NCI-H187 treated with DMSO at 0.1 percent for 48 hours (cell line): Measurements from ENCODE around the gene ADAM8.
"Not testable (repeated sequence)": the region's sequence is repeated elsewhere in the genome, so short reads cannot be mapped to it uniquely, and the experiment has no call there.

Experiments
- DNase-seq: peaks from one replicate; lab custom pipeline; 2025; lab: John Stamatoyannopoulos, UW

Gene ADAM8

DNA sequence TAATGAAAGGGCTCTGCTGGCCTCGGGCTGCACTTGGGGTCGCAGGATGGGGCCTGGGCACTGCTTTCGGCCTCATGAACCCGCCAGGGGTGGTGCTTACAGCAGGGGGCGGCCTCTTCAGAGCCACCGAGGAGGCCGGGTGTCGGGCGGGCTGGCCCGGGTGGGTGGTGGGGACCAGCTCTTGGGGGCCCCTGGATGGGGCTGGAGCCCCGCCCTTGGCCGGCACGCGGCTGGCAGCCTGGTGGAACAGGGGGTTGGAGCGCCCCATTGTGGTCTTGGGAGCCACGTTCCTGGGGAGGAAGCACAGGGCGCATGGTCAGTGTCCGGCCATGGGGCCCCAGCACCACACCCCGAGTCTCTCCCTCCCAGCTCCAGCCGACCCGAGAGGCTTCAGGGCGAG, 8.8 kb downstream of the ADAM8 start:
- no peak for DNase-seq

DNA sequence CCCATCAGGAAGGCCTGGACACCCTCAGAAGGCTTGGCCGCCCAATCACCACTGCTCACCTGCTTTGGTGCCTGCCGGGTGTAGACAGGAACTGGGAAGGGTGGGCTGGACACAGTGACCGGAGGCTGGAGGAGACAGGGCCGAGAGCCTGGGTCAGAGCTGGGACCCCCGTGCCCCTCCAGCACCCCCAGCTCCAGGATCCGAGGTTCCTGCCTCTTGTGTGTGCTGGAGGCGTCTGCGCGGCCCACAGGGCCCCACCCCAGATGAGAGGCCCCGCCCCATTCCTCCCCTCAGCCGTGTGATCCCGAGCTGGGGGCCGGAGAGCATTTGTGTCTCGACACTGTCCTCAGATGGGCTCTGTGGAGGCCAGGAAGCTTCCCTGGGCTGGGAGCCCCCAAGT, 9.4 kb downstream of the ADAM8 start:
- no peak for DNase-seq

DNA sequence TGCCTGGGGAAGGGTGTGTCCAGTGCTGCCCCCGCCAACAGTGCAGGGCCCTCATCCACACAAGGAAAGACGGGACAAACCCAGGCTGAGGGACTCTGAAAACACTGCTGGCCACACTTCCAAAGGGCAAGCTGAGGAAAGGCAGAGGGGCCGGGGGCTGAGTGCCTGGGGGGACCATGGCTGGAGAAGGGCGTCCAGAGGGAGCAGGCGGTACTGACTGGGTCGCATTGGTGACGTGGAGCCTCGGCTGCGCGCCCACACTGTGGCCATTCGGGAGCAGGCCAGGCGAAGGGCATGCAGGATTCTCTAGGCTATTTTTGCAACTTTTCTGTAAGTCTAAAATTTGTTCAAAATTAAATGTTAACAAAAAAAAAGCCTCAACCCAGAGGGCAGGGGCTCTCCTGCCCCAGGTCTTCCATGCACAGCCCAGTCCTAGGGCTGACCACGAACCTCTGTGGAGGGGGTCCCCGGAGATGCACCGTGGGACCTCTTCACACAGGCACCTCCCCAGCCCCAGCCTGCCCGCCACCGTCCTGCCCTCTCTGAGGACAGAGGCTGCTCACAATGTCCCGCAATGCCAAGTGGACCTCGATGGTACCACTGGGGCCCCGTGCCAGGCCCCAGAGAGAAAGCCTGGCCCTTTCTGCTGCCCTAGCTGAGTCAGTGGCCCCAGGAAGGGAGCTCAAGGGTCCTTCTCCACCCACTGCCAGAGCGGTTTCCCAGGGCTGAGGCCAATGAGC, 10.4 kb downstream of the ADAM8 start:
- DNase-seq, result no peak

DNA sequence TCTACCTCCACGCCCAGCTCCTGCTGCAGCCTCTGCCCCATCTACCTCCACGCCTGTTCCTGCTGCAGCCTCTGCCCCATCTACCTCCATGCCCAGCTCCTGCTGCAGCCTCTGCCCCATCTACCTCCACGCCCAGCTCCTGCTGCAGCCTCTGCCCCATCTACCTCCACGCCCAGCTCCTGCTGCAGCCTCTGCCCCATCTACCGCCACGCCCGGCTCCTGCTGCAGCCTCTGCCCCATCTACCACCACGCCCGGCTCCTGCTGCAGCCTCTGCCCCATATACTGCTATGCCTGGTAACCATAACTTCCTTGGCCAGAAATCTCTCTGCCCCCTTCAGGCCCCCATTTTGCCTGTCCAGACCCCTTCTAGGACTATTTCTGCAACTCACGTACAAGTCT, 11.6 kb downstream of the ADAM8 start:
- DNase-seq, result not testable (repeated sequence)

DNA sequence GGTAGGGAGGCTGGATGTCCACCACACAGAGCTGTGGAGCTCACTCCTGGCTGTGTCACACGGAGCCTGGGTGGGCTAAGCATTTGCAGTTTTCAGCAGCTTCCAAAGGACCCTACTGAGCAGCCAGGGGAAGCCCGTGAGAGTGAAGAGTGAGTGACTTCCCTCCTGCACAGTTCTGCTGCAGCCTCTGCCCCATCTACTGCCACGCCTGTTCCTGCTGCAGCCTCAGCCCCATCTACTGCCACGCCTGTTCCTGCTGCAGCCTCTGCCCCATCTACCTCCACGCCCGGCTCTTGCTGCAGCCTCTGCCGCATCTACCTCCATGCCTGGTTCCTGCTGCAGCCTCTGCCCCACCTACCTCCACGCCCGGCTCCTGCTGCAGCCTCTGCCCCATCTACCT, 12.2 kb downstream of the ADAM8 start:
- DNase-seq, result no peak

DNA sequence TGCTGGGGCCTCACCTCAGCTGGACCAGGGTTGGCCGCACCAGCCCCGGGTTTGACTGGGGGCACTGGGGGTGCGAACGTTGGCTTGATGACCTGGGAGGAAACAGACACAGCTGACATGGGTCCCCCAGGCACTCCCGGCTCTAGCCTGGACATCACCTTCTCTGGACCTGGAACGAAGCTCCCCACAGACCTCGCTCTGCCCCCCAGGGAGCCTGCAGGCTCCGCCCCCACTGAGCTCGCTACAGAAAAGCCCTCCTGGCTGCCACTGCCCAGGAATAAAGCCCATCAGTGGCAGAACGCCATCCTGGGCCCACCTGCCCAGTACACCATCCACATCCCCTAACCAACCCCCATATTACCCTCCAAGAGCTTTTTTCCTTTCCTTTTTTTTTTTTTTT, 13.0 kb downstream of the ADAM8 start:
- no peak for DNase-seq

DNA sequence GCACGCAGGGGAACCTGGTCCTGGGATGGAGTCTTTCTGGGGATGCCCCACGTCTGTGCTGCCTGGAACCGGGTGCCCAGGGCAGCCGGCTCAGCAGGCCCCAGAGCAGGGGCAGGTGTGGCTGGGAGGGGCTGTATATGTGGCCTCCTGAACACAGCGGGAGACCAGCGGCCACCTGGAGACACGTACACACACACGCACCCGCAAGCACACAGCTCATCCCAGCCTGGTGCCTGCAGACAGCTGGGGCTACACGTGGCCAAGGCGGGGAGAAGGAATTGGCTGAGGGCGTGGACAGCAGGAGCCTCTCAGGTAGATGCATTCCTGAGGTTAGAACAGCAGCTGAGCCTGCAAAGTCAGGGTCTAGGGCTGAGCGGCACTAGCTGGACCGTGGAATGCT, 14.0 kb downstream of the ADAM8 start:
- peak; percentile 37 for DNase-seq

DNA sequence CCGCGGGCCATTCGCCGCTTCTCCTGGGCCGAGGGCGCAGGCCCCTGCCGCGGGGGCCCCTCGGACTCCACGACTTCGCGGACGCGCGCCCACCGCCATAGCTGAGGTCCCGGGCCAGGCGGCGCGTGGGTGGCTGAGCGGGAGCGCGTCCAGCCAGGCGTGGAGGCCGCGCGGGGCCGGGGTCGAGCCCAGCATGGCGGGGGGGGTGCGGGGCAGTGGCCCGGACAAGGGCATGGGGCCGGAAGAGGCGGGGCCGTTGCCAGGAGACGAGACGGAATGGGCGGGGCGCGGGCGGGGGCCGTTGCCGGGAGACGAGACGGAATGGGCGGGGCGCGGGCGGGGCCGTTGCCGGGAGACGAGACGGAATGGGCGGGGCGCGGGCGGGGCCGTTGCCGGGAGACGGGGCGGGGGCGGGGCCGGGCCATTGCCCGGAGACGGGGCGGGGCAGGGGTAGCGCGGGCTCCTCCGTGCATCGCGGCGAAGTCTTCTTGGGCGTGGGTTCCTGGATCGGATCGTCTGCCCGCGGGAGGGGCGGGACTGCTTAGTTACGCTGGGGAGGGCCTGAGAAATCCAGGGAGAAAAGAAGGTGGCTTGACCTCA, 14.8 kb downstream of the ADAM8 start:
- no peak for DNase-seq

DNA sequence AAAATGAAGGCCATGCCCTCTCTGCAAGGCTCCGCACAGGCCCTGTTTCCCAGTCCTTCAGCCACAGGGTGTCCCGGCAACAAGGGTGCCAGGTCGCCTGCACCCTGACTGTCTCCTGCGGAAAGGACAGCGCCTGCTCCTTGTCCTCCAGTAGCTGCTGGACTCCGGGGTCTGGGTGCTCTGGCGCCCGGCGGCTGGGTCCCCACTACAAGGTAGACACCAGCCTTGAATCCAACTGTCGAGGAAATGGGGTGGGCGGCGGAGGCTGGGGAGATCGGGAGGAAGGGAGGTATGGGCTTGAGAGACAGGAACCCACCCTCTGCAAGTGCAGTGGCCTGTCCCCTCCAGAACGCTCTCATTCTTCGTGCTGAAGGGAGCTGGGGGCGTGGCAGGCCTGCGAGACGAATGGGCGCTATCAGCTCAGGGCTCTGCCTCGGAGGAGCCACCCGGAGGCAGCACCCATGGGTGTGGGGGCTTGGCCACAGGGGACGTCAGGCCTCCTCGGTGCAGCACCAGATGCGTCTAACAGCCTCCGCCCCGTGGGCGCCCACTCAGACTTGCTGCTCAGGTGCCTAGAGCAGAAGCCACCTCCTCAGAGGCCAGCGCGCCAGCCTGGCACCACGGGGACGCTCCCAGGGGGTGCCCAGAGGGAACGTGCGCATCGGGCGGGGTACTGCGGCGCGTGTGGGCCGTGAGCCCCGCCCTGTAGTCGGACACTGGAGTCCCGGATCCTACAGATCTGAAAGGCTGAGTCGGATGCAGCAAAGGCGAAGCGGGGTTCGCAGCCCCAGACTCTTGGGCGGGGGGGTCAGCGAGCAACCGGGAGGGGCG, 15.6 kb downstream of the ADAM8 start:
- no peak for DNase-seq

DNA sequence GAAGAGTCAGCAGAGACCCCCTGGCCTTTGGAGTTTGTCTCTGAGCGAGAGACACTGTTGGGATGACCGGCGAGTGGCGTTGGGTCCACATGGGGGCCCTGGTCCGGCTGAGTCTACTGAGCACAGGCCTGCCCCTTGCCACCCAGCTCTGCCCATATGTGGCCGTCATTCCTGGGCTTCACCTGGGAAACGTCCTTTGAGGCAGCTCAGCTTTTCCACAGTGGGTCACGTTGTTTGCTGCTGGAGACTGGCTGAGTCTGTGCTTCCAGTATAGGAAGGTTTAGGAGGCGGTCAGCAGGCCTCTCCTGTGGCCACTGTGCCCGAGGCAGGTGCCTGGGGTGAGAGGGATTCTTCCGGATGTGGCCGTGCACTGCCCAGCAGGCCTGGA, 17.1 kb downstream of the ADAM8 start:
- no peak for DNase-seq

DNA sequence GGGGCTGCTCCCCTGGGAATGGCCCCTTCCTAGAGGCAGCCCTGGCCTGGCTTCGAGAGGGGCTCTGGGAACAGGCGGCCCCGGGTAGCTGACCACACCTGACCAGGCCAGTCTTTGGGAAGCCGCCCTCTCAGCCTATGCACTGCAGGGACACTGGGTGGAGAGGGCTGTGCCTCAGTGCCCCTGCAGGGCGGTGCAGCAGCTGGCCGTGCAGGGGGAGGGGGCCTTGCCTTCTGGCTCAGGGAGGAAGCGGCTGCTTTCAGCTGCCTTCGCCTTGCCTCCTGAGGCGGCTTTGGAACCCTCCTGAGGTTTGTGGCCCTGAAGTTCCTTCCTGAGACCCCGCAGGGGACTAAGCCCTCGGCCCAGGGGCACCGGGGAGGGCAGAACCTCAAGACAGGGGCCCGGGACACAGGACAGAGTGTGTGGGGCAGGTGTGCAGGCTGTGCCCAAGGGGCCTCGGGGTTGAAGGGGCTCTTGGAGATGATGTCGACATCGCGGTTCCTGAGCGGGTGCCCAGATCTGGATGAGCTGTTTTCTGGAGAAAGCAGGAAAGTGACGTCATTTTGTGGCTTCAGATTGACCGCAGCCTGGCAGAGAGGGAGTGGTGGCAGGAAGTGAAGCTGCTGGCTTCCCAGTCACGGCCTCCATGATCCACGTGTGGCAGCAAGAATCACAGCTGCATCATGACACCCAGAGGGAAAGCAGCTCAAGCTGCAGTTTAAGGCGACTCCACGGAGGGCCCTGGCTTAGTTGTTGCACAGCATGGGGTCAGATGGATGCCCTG, 17.7 kb downstream of the ADAM8 start:
- DNase-seq, result no peak

DNA sequence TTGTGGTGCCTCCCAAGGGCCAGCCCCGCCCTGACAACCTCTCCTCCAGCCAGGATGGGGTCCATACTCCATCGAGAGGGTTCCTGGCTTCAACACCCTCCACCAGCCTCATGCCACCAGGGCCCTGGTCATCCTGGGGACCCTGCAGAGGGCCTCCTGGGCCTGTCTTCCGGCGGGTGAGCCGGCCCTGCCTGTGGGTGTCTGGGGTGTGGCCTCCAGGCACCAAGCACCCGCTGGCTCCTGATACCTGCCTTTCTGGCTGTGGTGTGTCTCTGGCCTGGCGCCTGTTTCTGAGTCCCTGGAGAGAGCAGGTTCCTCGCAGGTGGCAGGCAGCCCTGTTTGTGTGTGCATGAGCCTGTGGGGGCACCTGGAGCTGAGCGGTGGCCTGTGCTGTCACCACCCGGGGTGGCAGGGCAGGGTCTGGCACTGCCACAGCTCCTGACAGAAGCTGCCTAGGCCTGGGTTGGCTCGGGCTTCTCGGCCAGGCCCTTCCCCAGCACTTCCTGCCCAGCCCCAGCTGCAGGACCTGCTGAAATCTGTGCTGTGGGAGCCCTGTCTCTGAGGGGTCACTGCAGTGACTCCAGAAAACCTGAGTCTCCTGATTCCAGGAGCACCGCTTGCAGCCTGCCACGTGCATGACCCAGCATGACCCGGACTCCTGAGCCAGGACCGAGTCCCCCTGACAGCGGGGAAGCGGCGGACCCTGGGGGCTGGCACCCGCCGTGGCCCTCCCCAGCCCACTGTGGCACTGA, 18.4 kb downstream of the ADAM8 start:
- no peak for DNase-seq

DNA sequence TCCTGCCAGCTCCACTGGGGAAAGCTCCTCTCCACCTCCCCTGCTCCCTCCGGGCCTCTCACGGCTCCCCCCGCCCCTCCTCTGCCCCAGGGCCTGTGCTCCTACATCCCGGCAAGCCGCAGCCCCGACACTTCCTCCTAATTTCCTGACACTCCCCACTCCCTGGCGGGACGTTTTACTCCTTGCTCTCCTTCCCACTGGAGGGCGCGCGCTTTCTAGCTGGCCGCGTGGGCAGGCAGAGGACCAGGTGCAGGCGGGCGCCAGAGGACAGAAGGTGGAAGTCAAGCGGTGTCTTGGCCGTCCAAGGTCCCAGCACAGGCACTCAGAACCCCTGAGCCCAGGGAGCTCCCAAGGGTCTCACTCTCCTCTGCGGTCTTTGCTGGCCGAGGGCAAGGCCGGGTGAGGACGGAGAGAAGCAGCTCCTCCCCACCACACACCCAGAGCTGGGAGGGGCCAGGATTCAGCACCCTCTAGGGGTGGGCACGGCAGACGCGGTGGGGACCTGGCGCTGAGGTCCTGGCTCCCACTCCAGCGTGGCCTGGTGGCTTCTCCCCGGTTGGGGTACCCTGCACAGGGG, 19.1 kb downstream of the ADAM8 start:
- no peak for DNase-seq

DNA sequence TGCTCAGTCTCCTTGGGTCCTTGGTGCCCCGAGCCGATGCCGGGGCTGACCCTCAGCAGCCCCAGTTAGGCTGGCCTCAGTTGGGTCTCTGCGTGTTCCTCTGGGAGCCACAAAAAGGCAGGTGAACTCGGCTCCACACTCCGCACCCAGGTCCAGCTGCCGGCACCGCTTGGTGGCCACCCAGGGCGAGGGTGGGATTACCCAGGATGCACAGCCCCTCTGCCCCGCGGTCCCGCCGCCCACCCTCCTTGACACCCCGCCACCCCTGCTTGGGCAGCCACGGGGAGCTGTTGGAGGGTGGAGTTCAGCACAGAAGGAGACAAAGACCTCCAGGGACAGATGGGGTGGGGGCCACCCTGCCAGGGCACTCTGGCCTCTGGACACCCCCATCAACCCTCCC, 21.3 kb downstream of the ADAM8 start:
- no peak for DNase-seq

DNA sequence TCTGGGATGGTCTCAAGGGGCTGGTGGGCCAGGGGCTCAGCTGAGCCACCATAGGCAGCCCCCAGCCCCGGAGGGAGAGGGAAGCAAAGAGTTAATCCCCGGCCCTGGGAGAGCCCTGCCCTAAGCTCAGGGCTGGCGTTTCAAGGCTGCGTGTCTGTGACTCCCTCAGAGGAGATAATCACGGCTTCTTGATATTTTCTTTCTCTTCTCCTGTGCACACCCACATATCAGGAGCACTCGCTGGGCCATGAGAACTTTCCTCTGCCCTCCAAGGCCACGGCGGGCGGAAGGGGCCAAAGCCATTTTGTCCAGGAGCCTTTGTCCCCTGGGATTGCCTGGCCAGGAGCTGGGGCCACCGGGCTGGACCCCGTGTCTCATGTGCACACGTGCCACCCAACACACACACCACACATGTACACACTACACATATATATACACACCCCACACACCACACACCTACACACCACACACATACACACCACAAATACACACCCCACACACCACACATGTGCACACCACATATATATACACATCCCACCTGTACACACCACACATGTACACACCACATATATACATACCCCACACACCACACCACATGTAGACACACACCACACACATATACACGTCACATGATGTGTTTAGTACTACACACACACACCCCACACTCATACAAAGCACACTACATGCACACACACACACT, 22.1 kb downstream of the ADAM8 start:
- DNase-seq, result no peak

DNA sequence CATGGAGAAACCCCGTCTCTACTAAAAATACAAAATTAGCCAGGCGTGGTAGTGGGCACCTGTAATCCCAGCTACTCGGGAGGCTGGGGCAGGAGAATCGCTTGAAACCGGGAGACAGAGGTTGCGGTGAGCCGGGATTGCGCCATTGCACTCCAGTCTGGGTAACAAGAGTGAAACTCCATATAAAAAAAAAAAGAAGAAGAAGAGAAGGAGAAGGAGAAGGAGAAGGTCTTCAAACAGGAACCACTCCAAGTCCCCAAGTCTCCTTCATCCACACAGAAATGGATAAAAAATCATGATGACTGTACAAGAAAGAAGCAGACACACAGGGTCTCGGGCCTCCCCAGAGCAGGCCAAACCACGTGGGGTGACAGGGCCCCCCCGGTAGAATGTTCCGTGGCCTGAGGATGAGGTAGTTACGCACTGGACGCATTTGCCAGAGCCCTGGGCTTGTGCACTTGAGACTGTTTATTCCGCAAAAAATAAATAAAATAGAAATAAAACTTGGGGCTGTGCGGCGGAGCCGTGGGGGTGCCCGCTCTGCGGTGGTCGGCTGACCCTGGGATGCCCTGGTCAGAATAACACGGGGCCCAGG, 23.2 kb downstream of the ADAM8 start:
- DNase-seq, result no peak

DNA sequence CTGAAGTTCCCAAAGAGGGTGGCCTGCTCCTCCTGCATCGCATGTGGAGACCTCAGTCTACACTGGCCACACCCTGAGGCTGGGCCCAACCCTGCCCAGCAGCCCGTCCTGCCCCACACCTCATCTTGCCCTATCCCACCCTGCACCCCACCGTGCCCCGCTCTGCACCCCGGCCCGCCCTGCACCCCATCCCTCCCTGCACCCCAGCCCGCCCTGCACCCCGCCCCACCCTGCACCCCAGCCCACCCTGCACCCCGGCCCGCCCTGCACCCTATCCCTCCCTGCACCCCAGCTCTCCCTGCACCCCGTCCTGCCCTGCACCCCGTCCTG, 24.5 kb downstream of the ADAM8 start:
- no peak for DNase-seq

DNA sequence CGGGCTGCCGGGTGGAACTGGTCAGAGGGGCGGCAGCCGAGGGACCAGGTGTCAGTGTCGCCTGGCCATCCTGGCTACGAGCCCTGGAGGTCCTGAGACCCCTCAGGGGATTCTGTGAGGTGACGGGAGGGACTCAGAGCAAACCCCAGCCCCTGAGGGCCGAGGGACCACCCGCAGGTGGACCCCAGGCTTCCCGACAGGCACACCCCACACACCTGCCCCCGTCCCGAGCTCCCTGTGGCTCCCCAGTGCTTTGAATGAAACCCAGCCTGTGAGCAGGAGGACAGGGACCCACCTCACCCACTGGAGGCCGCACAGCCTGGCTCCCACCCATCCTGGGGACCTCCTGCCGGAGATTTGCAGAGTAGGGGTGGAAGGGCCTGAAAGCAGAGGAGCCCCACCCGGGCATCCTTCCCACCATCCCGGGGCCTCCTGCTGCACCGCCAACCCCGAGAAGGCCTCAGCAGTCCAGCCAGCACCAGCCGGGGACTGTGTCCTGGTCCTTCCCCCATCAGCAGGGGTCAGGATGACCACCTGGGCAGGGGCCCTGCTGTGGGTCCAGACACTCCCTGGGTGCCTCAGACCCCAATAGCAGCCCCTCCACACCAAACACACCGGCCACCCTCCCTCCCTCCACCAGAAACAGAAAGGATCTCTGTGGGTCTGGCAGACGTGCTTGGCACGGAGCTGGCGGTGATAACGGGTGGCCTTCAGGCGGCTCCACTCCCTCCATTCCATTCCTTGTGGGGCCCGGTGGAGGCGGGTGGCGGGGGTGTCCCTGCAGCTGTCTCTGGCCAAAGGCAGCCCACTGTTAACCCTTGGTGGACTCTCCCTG, 25.1 kb downstream of the ADAM8 start:
- DNase-seq, result no peak

DNA sequence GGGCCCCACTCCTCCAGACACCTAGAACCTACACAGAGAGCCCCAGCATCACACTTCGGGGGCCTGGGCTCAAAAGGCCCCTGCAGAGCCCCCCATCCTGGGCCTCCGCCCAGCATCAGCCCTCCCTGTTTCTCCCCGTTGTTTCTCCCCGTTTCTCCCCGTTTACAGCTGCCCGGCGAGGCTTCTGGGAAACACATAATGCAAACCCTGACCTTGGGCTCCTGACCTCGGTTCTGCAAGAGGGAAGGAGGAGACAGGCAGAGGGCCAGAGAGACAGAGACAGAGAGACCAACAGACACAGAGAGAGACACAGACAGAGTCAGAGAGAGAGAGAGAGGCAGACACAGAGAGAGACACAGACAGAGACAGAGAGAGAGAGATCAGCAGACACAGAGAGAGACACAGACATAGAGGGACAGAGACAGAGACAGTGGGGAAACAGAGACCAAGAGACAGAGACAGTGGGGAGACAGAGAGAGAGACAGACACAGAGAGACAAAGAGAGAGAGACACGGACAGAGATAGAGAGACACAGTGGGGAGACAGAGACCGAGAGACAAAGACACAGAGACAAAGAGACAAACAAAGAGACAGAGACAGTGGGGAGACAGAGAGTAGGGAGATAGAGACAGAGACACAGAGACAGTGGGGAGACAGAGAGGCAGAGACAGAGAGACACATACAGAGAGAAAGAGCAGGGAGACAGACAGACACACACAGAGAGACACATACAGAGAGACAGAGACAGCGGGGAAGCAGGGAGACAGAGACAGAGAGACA, 26.5 kb downstream of the ADAM8 start:
- no peak for DNase-seq
